Vagina (tissue), 2 donors: Measurements from ENCODE around the gene LTBP4.

Experiments
- CTCF ChIP-seq, 3 experiments: fragments of 450-650 bp in 2 of 3; fragments of 200-600 bp in 1 of 3; sonication (generic) in 1 of 3; IDR thresholded peaks; one replicate each; pipeline ENCODE4 v1.5.1; 2017 to 2019; ENCODE audit warnings: antibody characterized with exemption in 3 of 3, mild to moderate bottlenecking in 2 of 3, moderate library complexity in 2 of 3
- POLR2A ChIP-seq, 2 donors: fragments of 450-650 bp; IDR thresholded peaks; one replicate each; pipeline ENCODE4 v1.6.1; 2017; ENCODE audit warnings: antibody characterized with exemption in 2 of 2, mild to moderate bottlenecking in 2 of 2, moderate library complexity in 2 of 2
- POLR2AphosphoS5 ChIP-seq, 2 donors: sonication (generic); formaldehyde crosslinking; IDR thresholded peaks; one replicate each; pipeline ENCODE4 v1.9.0; 2017; ENCODE audit warnings: antibody characterized with exemption in 2 of 2, mild to moderate bottlenecking in 2 of 2, low read depth in 1 of 2; ENCODE audit not compliant: insufficient read depth in 1 of 2

- TF ChIP-seq CTCF (IDR thresholded peaks at IDR 0.05) (no peak), POLR2A (IDR thresholded peaks at IDR 0.05) (no peak), POLR2AphosphoS5 (IDR thresholded peaks at IDR 0.05; ENCODE audit: insufficient read depth in 1 of 2, low read depth in 1 of 2) (no peak)
These were observed 26.5 kb downstream of the LTBP4 start for GRCh38 chr19:40627486-40628279.
